GM18499 (cell line): ENCODE results near the gene HAPSTR1.
"Not testable (repeated sequence)": the region's sequence is repeated elsewhere in the genome, so short reads cannot be mapped to it uniquely, and the experiment has no call there.

Source experiments
- ATAC-seq: cut with Tn5 transposase; IDR thresholded peaks from one replicate; pipeline ENCODE4 v1.9.1; 2021; ENCODE audit warnings: moderate number of reproducible peaks; ENCODE audit not compliant: insufficient read depth, unreplicated experiment

Gene HAPSTR1

GRCh38 chr16:9090960-9091866 is at the start of gene HAPSTR1:
HAPSTR1 (plus strand) TSS chr16:9091644; CDS start chr16:9092045, 401 bp downstream.
- peak; percentile 62 for ATAC-seq

- ATAC-seq: no peak
These were observed 48.9 kb upstream of the HAPSTR1 start for GRCh38 chr16:9042533-9042932.

GRCh38 chr16:9042964-9043680 is 48.3 kb upstream of the HAPSTR1 start:
- ATAC-seq: no peak

GRCh38 chr16:9045562-9045961 is 45.9 kb upstream of the HAPSTR1 start:
- not testable (repeated sequence) for ATAC-seq

- ATAC-seq: no peak
These were observed 44.8 kb upstream of the HAPSTR1 start for GRCh38 chr16:9046667-9047055.

GRCh38 chr16:9047689-9048301 is 43.6 kb upstream of the HAPSTR1 start:
- ATAC-seq: peak; percentile 65

- ATAC-seq: no peak
These were observed 43.1 kb upstream of the HAPSTR1 start for GRCh38 chr16:9048302-9048700.

GRCh38 chr16:9049241-9049640 is 42.2 kb upstream of the HAPSTR1 start:
- ATAC-seq: no peak

- no peak for ATAC-seq
These were observed 41.2 kb upstream of the HAPSTR1 start for GRCh38 chr16:9050102-9050830.

- no peak for ATAC-seq
These were observed 38.3 kb upstream of the HAPSTR1 start for GRCh38 chr16:9053006-9053601.

GRCh38 chr16:9054460-9054859 is 37.0 kb upstream of the HAPSTR1 start:
- no peak for ATAC-seq

- no peak for ATAC-seq
These were observed 36.3 kb upstream of the HAPSTR1 start for GRCh38 chr16:9055115-9055514.

- ATAC-seq: no peak
These were observed 35.8 kb upstream of the HAPSTR1 start for GRCh38 chr16:9055661-9056060.

- no peak for ATAC-seq
These were observed 35.4 kb upstream of the HAPSTR1 start for GRCh38 chr16:9056061-9056460.

GRCh38 chr16:9058211-9058610 is 33.2 kb upstream of the HAPSTR1 start:
- no peak for ATAC-seq

- ATAC-seq: no peak
These were observed 31.2 kb upstream of the HAPSTR1 start for GRCh38 chr16:9060225-9060624.

- no peak for ATAC-seq
These were observed 30.1 kb upstream of the HAPSTR1 start for GRCh38 chr16:9061358-9061813.

- no peak for ATAC-seq
These were observed 29.1 kb upstream of the HAPSTR1 start for GRCh38 chr16:9062301-9062700.

GRCh38 chr16:9065077-9065476 is 26.4 kb upstream of the HAPSTR1 start:
- no peak for ATAC-seq

GRCh38 chr16:9068886-9069285 is 22.6 kb upstream of the HAPSTR1 start:
- no peak for ATAC-seq
